CD4-positive, alpha-beta T cell treated with Interleukin-12 subunit alpha and Interleukin-12 subunit beta, for 1 hour (primary cell): ENCODE measurements around the gene ARHGAP22.
"Not testable (repeated sequence)": the region's sequence is repeated elsewhere in the genome, so short reads cannot be mapped to it uniquely, and the experiment has no call there.

Source experiments
- DNase-seq: peaks from one replicate; pipeline ENCODE4 v3.0.0-alpha.2; 2020

Gene ARHGAP22

GRCh38 chr10:48604991-48605508 lies at the start of gene ARHGAP22:
TSS of gene ARHGAP22 (minus strand) at chr10:48605073. CDS start at chr10:48604796, 277 bp downstream.
- DNase-seq, result no peak

DNA sequence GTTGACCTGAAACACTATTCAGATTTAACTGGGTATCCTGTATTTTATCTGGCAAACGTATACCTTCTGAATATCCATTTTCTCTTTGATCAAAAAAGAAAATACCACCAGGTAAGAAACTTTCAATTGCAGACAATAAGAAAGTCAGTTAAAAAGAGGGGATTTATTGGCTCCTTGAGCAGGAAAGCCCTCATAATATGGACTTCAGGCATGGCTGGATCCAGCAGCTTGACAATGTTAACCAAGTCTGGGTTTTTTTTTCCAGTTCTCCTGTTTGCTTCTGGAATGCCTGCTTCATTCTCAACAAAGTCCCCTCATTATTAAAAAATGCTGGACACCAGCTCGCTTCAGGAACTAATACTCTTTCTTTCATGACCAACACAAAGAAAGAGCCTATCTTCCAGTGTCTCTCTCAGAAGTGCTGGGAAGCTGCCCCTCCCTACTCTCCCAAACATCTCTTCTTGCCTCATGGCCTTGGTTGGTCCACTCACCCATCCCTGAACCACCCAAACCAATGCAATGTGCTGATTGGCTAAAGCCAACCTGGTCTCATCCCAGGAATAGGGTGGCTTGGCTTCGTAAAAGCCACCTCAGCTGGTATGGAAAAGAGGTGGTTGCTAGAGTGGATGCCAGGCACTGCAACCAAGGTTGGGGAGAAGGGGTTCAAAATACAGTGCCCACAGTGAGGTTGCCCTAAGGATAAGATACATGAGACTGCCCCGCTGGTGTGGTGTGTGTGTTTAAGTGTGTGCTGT lies 49.2 kb upstream of the ARHGAP22 start:
- no peak for DNase-seq

DNA sequence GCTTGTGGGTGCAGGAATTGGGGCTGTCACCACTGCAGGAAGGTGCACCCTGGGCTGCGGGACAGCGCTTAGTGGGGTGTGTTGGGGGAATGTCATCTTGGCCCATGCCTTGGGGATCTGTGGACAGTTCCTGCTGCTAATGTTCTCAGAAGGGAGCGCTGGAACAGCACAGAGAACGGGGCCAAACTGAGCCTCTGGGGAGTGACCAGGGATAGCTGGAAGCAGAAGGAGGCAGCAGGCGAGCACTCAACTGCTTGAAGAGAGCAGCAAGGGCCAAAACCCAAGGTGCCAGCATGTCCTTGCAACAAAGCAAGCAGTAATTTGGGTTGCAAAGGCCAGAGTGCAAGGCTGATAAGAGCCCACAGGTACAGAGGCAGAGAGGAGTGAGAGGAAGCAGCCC lies 48.5 kb upstream of the ARHGAP22 start:
- no peak for DNase-seq

GRCh38 chr10:48652344-48652743 lies 47.5 kb upstream of the ARHGAP22 start:
- no peak for DNase-seq

GRCh38 chr10:48651839-48652238 lies 47.0 kb upstream of the ARHGAP22 start:
- DNase-seq, result no peak

- no peak for DNase-seq
These were observed 46.4 kb upstream of the ARHGAP22 start for GRCh38 chr10:48651293-48651692.

DNA sequence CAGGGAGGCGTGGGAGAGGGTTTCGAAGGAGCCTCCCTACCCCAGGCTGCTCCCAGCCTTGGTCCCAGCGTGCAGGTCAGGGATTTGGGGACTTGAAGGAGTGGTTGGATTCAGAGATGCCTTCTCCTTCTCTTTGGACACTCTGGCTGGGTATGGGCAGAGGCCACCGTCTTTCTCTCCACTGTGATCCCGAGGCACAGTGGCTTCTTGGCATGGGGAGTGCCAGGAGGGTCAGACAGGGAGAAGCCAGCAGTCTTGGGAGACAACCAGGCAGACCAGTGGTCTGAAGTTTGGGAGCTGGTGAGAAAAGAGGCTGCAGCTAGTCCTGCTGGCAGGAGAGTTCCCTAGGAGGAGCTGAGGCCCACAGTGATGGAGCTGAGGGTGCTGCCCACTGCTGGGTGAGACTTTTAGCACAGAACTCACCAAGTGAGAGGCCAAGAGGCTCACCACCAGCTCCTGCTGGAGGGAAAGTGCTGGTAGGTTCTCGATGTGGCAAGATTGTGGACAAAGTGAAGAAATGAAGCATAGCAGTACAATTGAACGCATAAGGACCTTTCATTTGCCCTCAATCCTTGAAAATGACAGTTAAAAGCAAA lies 44.6 kb upstream of the ARHGAP22 start:
- DNase-seq, result no peak

DNA sequence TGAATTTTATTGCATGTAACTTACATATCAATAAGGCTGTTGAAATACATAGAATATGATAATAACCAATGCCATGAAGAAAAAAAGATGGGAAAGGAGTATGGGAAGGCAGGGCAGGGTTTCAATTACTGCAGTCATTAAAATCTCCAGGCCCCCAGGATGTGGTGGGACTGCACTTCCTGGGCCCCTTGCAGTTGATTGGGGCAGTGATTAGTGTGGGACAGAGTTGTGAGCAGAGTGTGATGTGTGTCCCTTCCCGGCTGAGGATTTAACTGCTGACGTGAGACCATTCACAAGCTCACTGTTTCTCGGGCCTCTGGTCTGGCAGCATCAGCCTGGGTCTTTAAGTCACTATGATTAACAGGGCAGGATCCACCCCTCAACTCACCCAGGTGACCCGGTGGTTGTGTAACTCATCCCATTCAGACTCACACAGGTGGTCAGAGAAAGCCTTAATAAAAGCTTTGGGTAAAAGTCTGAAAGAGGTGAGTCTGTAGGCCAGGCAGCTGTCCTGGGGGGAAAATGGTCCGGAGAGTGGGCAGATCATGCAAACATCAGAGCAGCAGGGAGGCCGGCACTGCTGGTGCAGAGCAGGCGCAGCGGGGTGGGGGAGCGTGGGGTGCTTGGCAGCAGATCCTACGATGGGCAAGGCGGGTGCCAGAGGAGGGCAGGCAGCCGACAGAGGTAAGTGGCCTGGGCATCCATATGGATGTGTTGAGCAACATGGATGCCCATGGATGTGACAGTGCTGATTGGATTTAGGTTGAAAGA lies 43.5 kb upstream of the ARHGAP22 start:
- DNase-seq, result no peak

GRCh38 chr10:48647073-48647472 lies 42.2 kb upstream of the ARHGAP22 start:
- DNase-seq, result not testable (repeated sequence)

DNA sequence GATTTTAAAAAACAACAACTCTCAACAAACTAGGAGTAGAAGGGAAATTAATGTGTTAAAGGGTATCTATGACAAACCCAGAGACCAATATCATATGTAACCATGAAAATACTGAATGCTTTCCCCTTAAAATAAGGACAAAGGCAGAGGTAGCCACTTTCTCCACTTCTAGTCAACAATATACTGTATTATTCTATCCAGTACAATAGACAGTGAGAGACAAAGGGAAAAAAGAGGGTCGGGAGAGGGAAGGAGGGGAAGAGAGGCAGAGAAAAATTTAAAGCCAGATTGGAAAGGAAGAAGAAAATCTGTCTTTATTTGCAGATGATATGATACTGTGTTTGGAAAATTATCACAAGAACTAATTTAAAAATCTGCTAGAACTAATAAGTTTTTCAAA lies 40.7 kb upstream of the ARHGAP22 start:
- DNase-seq, result no peak

DNA sequence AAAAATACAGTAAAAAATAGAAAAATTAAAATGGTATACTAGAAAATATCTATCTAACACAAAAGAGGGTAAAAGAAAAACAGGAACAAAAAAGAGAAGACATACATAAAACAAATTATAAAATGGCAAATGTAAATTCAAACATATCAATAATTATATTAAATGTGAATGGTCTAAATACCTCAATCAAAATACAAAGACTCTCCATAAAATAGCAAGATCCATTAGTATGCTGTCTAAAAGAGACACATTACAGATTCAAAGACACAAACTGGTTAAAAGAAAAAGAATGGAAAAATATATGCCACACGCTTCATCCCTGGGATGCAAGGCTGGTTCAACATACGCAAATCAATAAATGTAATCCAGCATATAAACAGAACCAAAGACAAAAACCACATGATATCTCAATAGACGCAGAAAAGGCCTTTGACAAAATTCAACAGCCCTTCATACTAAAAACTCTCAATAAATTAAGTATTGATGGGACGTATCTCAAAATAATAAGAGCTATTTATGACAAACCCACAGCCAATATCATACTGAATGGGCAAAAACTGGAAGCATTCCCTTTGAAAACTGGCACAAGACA lies 36.3 kb upstream of the ARHGAP22 start:
- DNase-seq, result not testable (repeated sequence)

- no peak for DNase-seq
These were observed 35.5 kb upstream of the ARHGAP22 start for GRCh38 chr10:48640326-48640725.

DNA sequence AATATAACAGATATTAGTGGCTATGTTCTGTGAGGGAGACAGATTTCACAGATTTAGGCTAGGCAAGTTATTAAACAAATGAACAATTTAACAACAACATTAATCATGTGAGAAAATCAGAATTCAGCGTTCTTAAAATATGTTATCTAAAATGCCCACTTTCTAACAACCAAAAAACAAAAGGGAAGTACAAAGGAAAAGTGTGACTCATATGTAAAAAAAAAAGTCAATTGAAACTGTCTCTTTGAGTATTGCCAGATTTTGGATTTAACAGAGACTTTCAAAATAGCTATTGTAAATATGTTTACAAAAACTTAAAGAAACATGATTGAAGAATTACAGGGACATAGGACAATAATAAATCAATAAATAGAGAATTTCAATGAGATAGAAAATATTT lies 34.8 kb upstream of the ARHGAP22 start:
- no peak for DNase-seq

GRCh38 chr10:48638739-48639527 lies 34.1 kb upstream of the ARHGAP22 start:
- DNase-seq, result no peak

DNA sequence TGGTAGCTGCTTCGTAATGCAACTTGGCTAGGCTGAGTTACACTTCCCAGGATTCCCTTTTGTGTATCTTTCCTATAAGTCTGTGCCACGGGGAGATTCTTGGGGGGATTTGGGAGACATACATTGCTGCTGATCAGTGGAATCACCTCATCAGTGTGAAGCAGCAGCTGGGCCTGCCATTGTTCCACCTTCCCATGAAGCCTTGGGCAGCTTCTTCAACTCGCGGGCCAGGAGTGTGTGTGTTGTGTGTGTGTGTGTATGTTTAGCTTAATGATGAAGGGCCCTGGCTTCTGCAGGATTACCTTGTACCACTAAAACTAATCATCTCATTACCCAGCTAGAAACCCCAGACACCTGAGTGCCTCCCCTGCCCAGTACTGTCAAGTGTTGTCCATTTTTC lies 33.3 kb upstream of the ARHGAP22 start:
- no peak for DNase-seq

DNA sequence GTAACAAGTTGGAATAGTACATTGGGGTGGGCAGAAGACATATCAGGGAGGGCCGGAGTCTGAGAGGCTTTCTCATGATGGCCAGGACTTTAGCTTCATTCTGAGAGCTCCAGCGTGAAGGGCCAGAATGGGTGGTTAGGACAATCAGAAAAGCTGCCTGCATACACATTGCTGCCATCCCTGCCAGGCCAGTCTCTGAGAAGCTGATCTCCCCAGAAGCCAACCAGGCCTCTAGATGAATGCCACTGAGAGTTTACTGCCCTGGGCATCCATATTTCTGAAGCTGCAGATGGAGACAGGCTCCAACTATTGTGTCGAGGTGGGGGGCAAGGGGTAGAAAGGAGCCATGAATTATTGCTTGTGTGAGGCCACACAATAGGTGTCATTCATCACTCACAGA lies 32.0 kb upstream of the ARHGAP22 start:
- DNase-seq, result no peak

GRCh38 chr10:48636231-48636630 lies 31.4 kb upstream of the ARHGAP22 start:
- no peak for DNase-seq

DNA sequence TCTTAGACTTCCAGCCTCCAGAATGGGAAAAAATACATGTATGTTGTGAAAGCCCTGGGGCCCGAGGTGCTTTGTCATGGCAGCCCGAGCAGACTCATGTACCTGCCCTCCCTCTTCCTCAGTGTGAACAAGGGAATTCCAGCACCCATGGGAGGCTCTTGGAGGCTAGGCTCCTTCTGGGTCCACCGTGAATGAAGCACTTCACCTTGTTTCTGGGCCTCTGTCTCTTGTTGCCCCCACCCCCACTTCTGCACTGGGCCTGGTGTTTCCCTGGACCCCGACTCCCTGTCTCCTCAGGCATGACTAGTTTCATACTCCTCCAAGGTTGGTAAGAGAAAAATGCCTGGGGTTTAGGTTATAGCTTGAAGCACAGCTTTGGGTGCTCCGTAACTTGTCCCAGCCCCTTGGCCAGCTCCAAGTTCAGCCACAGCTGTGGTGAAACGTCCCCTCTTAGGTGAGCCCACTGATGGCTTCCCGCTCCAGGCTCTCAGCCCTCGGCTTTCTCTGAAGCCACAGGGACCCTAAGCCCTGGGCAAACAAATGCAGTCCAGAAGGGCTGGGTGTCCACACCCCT lies 30.2 kb upstream of the ARHGAP22 start:
- DNase-seq, result no peak

GRCh38 chr10:48634198-48634983 lies 29.5 kb upstream of the ARHGAP22 start:
- DNase-seq, result peak; percentile 25

GRCh38 chr10:48633381-48634197 lies 28.7 kb upstream of the ARHGAP22 start:
- no peak for DNase-seq
